OCI-LY1 (cell line): ENCODE data around the gene TMEM247.
"Not testable (repeated sequence)": the region's sequence is repeated elsewhere in the genome, so short reads cannot be mapped to it uniquely, and the experiment has no call there.

ENCODE experiments used
- H2AFZ ChIP-seq: fragments of 200-600 bp; sonication (generic), shearing (Covaris generic); 2 replicates; pipeline ENCODE4 v1.6.0; 2014; ENCODE audit warnings: antibody characterized with exemption, mild to moderate bottlenecking, low read length
- H3F3A ChIP-seq: fragments of 200-600 bp; sonication (generic), shearing (Covaris generic); 2 replicates; pipeline ENCODE4 v1.6.0; 2014; ENCODE audit warnings: mild to moderate bottlenecking, antibody characterized with exemption, low read length, moderate library complexity; ENCODE audit not compliant: insufficient read depth
- H3K27ac ChIP-seq: fragments of 200-600 bp; sonication (generic); 2 replicates; pipeline ENCODE4 v1.5.1; 2014; ENCODE audit warnings: low read length, mixed run types, mild to moderate bottlenecking, low read depth; ENCODE audit not compliant: poor library complexity, severe bottlenecking
- H3K27me3 ChIP-seq: fragments of 200-600 bp; sonication (generic); 2 replicates; pipeline ENCODE4 v1.6.0; 2014; ENCODE audit warnings: antibody characterized with exemption, mild to moderate bottlenecking, low read length, moderate library complexity; ENCODE audit not compliant: insufficient read depth
- H3K36me3 ChIP-seq: fragments of 200-600 bp; sonication (generic); 2 replicates; pipeline ENCODE4 v1.6.1; 2014; ENCODE audit warnings: mild to moderate bottlenecking, antibody characterized with exemption, low read length, moderate library complexity, mixed read lengths; ENCODE audit not compliant: insufficient read depth
- H3K4me1 ChIP-seq: fragments of 200-600 bp; sonication (generic); 2 replicates; pipeline ENCODE4 v1.5.1; 2014; ENCODE audit warnings: mild to moderate bottlenecking, low read length, moderate library complexity; ENCODE audit not compliant: insufficient read depth, severe bottlenecking
- H3K4me2 ChIP-seq: fragments of 200-600 bp; sonication (generic), shearing (Covaris generic); 2 replicates; pipeline ENCODE4 v1.6.1; 2014; ENCODE audit warnings: low read length
- H3K4me3 ChIP-seq: fragments of 200-600 bp; sonication (generic); 2 replicates; pipeline ENCODE4 v1.5.1; 2014; ENCODE audit warnings: low read length, low read depth, mild to moderate bottlenecking, mixed read lengths; ENCODE audit not compliant: poor library complexity, severe bottlenecking
- H3K79me2 ChIP-seq: fragments of 200-600 bp; shearing (Covaris generic); 2 replicates; pipeline ENCODE4 v1.6.1; 2016; ENCODE audit warnings: mixed run types, low read length, mixed read lengths; ENCODE audit not compliant: insufficient read depth
- H3K9ac ChIP-seq: fragments of 200-600 bp; sonication (generic), shearing (Covaris generic); 2 replicates; pipeline ENCODE4 v1.6.1; 2014; ENCODE audit warnings: mild to moderate bottlenecking, low read length, mixed read lengths
- H3K9me2 ChIP-seq: fragments of 200-600 bp; sonication (generic), shearing (Covaris generic); 2 replicates; pipeline ENCODE4 v1.6.1; 2014; ENCODE audit warnings: low read depth, mild to moderate bottlenecking, low read length, mixed read lengths
- H3K9me3 ChIP-seq: fragments of 200-600 bp; shearing (Covaris generic); 2 replicates; pipeline ENCODE4 v1.6.1; 2014; ENCODE audit warnings: low read length, mixed read lengths
- H4K20me1 ChIP-seq: fragments of 200-600 bp; sonication (generic), shearing (Covaris generic); 2 replicates; pipeline ENCODE4 v1.6.0; 2016; ENCODE audit warnings: mild to moderate bottlenecking, low read length; ENCODE audit not compliant: insufficient read depth
- EZH2 ChIP-seq: fragments of 200-600 bp; sonication (generic), shearing (Covaris generic); IDR thresholded peaks from 2 replicates; pipeline ENCODE4 v1.8.0; 2017; ENCODE audit warnings: borderline replicate concordance, mixed run types, mild to moderate bottlenecking, antibody characterized with exemption, low read length, moderate library complexity, mixed read lengths
- TF ChIP-seq, protein P1 (sequence below): fragments of 200-600 bp; sonication (generic), shearing (Covaris generic); IDR thresholded peaks from 2 replicates; pipeline ENCODE4 v1.5.1; 2017; ENCODE audit warnings: mild to moderate bottlenecking, antibody characterized with exemption, low read length, moderate library complexity, mixed read lengths

TMEM247 gene

DNA sequence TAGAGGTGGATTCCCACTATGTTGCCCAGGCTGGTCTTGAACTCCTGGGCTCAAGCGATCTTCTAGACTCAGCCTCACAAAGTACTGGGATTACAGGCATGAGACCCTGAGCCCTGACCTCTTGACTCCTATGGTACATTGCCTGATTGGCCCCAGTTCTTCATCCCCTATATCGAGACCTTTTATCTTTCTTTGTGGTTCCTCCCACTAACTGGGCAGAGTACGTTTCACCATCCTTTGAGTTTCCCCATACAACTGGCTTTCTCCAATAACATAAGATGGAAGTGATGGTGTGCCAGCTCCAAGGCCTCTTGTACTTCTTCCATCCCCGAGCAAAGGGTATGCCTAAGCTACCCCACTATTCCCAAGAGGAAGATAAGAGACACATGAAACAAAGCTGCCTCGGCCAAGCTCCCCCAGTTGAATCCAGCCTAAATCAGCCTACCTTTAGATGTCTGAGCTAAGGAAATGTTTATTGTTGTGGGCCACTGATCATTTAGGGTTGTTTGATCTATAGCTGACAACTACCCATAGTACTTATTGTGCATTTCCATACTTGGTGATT is 8.3 kb upstream of the TMEM247 start:
- Histone ChIP-seq H4K20me1 (no peaks in the 10 kb centered on the region), H3K4me1 (peaks cover 6% of the 10 kb centered on the region), H2AFZ (no peak overlapping the region), H3K9me2 (no peaks in the 10 kb centered on the region), H3K4me2 (no peak overlapping the region), H3K27ac (no peak overlapping the region), H3K9ac (no peak overlapping the region), H3K27me3 (no peaks in the 10 kb centered on the region), H3K4me3 (no peak overlapping the region), H3K9me3 (no peaks in the 10 kb centered on the region), H3K36me3 (no peaks in the 10 kb centered on the region), H3F3A (no peaks in the 10 kb centered on the region), H3K79me2 (no peaks in the 10 kb centered on the region)
- TF ChIP-seq, protein P1, sequence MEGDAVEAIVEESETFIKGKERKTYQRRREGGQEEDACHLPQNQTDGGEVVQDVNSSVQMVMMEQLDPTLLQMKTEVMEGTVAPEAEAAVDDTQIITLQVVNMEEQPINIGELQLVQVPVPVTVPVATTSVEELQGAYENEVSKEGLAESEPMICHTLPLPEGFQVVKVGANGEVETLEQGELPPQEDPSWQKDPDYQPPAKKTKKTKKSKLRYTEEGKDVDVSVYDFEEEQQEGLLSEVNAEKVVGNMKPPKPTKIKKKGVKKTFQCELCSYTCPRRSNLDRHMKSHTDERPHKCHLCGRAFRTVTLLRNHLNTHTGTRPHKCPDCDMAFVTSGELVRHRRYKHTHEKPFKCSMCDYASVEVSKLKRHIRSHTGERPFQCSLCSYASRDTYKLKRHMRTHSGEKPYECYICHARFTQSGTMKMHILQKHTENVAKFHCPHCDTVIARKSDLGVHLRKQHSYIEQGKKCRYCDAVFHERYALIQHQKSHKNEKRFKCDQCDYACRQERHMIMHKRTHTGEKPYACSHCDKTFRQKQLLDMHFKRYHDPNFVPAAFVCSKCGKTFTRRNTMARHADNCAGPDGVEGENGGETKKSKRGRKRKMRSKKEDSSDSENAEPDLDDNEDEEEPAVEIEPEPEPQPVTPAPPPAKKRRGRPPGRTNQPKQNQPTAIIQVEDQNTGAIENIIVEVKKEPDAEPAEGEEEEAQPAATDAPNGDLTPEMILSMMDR, result no peak
- TF ChIP-seq EZH2, result no peak

DNA sequence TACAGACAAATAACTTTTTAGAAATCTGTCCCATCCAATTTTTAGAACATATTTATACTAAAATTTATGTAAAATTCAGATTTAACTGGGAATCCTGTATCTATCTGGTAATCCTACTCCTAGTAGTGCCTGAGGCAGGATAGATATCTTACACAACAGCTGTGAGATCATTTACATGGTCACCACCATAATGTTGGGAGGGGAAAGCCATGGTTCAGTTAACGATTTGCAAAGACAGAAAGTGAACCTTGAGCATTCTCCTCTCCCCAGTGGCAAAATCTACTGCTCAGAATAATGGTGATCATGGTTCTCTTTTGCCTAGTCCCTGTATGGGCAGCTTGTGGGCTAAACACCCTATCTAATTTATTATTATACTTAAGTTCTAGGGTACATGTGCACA is 7.7 kb upstream of the TMEM247 start:
- H3K9me2 ChIP-seq, result no peaks in the 10 kb centered on the region
- H3K27ac ChIP-seq, result no peak overlapping the region
- peaks cover 3% of the 10 kb centered on the region for H3K4me1 ChIP-seq
- no peak overlapping the region for H3K4me2 ChIP-seq
- H3K9me3 ChIP-seq, result no peaks in the 10 kb centered on the region
- no peak overlapping the region for H3K4me3 ChIP-seq
- H4K20me1 ChIP-seq, result no peaks in the 10 kb centered on the region
- H3K27me3 ChIP-seq, result no peaks in the 10 kb centered on the region
- no peak overlapping the region for H2AFZ ChIP-seq
- H3K9ac ChIP-seq, result no peak overlapping the region
- TF ChIP-seq, protein P1, result no peak
- no peak for TF ChIP-seq EZH2
- H3K36me3 ChIP-seq, result no peaks in the 10 kb centered on the region
- H3F3A ChIP-seq, result no peaks in the 10 kb centered on the region
- H3K79me2 ChIP-seq, result no peaks in the 10 kb centered on the region

DNA sequence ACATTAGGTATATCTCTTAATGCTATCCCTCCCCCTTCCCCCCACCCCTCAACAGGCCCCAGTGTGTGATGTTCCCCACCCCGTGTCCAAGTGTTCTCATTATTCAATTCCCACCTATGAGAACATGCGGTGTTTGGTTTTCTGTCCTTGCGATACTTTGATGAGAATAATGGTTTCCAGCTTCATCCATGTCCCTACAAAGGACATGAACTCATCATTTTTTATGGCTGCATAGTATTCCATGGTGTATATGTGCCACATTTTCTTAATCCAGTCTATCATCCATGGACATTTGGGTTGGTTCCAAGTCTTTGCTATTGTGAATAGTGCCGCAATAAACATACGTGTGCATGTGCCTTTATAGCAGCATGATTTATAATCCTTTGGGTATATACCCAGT is 7.2 kb upstream of the TMEM247 start:
- not testable (repeated sequence) for H3K4me1 ChIP-seq, H3K9me3 ChIP-seq, H3K9me2 ChIP-seq, H4K20me1 ChIP-seq, H3K4me2 ChIP-seq, H3K9ac ChIP-seq, H3K27ac ChIP-seq, H3K36me3 ChIP-seq, H3F3A ChIP-seq, H2AFZ ChIP-seq, H3K27me3 ChIP-seq, H3K4me3 ChIP-seq, H3K79me2 ChIP-seq

DNA sequence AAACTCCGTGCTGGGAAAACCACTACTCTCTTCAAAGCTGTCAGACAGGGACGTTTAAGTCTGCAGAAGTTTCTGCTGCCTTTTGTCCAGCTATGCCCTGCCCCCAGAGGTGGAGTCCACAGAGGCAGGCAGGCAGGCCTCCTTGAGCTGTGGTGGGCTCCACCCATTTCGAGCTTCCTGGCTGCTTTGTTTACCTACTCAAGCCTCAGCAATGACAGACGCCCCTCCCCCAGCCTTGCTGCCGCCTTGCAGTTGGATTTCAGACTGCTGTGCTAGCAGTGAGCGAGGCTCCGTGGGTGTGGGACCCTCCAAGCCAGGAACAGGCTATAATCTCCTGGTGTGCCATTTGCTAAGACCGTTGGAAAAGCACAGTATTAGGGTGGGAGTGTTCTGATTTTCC is 1.9 kb upstream of the TMEM247 start:
- H3K4me3 ChIP-seq, result peak overlapping the region; percentile 32
- H3K9me3 ChIP-seq, H3K27me3 ChIP-seq, H3F3A ChIP-seq, H3K36me3 ChIP-seq, H4K20me1 ChIP-seq, H2AFZ ChIP-seq, H3K27ac ChIP-seq, H3K9ac ChIP-seq, H3K9me2 ChIP-seq, H3K79me2 ChIP-seq: not testable (repeated sequence)
- peaks cover 12% of the 10 kb centered on the region for H3K4me1 ChIP-seq
- H3K4me2 ChIP-seq, result peak overlapping the region; percentile 37; the same call in 1 of the 2 replicates
